OCI-LY1 (cell line): ENCODE measurements around the gene LHX8.

Experiments used
- H2AFZ ChIP-seq: fragments of 200-600 bp; sonication (generic), shearing (Covaris generic); 2 replicates; pipeline ENCODE4 v1.6.0; 2014; ENCODE audit warnings: antibody characterized with exemption, mild to moderate bottlenecking, low read length
- H3F3A ChIP-seq: fragments of 200-600 bp; sonication (generic), shearing (Covaris generic); 2 replicates; pipeline ENCODE4 v1.6.0; 2014; ENCODE audit warnings: mild to moderate bottlenecking, antibody characterized with exemption, low read length, moderate library complexity; ENCODE audit not compliant: insufficient read depth
- H3K27ac ChIP-seq: fragments of 200-600 bp; sonication (generic); 2 replicates; pipeline ENCODE4 v1.5.1; 2014; ENCODE audit warnings: low read length, mixed run types, mild to moderate bottlenecking, low read depth; ENCODE audit not compliant: poor library complexity, severe bottlenecking
- H3K27me3 ChIP-seq: fragments of 200-600 bp; sonication (generic); 2 replicates; pipeline ENCODE4 v1.6.0; 2014; ENCODE audit warnings: antibody characterized with exemption, mild to moderate bottlenecking, low read length, moderate library complexity; ENCODE audit not compliant: insufficient read depth
- H3K36me3 ChIP-seq: fragments of 200-600 bp; sonication (generic); 2 replicates; pipeline ENCODE4 v1.6.1; 2014; ENCODE audit warnings: mild to moderate bottlenecking, antibody characterized with exemption, low read length, moderate library complexity, mixed read lengths; ENCODE audit not compliant: insufficient read depth
- H3K4me1 ChIP-seq: fragments of 200-600 bp; sonication (generic); 2 replicates; pipeline ENCODE4 v1.5.1; 2014; ENCODE audit warnings: mild to moderate bottlenecking, low read length, moderate library complexity; ENCODE audit not compliant: insufficient read depth, severe bottlenecking
- H3K4me2 ChIP-seq: fragments of 200-600 bp; sonication (generic), shearing (Covaris generic); 2 replicates; pipeline ENCODE4 v1.6.1; 2014; ENCODE audit warnings: low read length
- H3K4me3 ChIP-seq: fragments of 200-600 bp; sonication (generic); 2 replicates; pipeline ENCODE4 v1.5.1; 2014; ENCODE audit warnings: low read length, low read depth, mild to moderate bottlenecking, mixed read lengths; ENCODE audit not compliant: poor library complexity, severe bottlenecking
- H3K79me2 ChIP-seq: fragments of 200-600 bp; shearing (Covaris generic); 2 replicates; pipeline ENCODE4 v1.6.1; 2016; ENCODE audit warnings: mixed run types, low read length, mixed read lengths; ENCODE audit not compliant: insufficient read depth
- H3K9ac ChIP-seq: fragments of 200-600 bp; sonication (generic), shearing (Covaris generic); 2 replicates; pipeline ENCODE4 v1.6.1; 2014; ENCODE audit warnings: mild to moderate bottlenecking, low read length, mixed read lengths
- H3K9me2 ChIP-seq: fragments of 200-600 bp; sonication (generic), shearing (Covaris generic); 2 replicates; pipeline ENCODE4 v1.6.1; 2014; ENCODE audit warnings: low read depth, mild to moderate bottlenecking, low read length, mixed read lengths
- H3K9me3 ChIP-seq: fragments of 200-600 bp; shearing (Covaris generic); 2 replicates; pipeline ENCODE4 v1.6.1; 2014; ENCODE audit warnings: low read length, mixed read lengths
- H4K20me1 ChIP-seq: fragments of 200-600 bp; sonication (generic), shearing (Covaris generic); 2 replicates; pipeline ENCODE4 v1.6.0; 2016; ENCODE audit warnings: mild to moderate bottlenecking, low read length; ENCODE audit not compliant: insufficient read depth
- EZH2 ChIP-seq: fragments of 200-600 bp; sonication (generic), shearing (Covaris generic); IDR thresholded peaks from 2 replicates; pipeline ENCODE4 v1.8.0; 2017; ENCODE audit warnings: borderline replicate concordance, mixed run types, mild to moderate bottlenecking, antibody characterized with exemption, low read length, moderate library complexity, mixed read lengths
- TF ChIP-seq, protein P1 (sequence below): fragments of 200-600 bp; sonication (generic), shearing (Covaris generic); IDR thresholded peaks from 2 replicates; pipeline ENCODE4 v1.5.1; 2017; ENCODE audit warnings: mild to moderate bottlenecking, antibody characterized with exemption, low read length, moderate library complexity, mixed read lengths

The LHX8 gene

DNA sequence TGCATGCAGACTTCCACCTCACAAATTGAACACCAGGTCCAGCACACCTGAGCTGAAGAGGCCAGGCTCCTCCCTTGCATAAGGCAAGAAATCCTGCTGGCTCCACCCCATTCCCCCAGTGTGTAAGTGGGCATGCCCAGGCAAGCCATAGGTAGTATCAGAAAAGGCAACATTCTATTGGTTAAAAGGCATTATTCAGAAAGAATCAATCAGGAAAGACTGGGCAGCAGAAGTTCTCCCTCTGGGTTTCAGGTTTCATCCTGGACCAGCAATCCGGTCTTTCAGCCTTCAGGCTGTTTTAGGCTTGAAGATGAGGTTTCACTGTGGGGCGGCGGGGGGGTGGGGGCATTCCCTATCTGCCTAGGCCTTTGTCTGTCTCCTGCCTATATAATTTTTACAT is 42.0 kb upstream of the LHX8 start:
- no peak for TF ChIP-seq EZH2
- TF ChIP-seq, protein P1, sequence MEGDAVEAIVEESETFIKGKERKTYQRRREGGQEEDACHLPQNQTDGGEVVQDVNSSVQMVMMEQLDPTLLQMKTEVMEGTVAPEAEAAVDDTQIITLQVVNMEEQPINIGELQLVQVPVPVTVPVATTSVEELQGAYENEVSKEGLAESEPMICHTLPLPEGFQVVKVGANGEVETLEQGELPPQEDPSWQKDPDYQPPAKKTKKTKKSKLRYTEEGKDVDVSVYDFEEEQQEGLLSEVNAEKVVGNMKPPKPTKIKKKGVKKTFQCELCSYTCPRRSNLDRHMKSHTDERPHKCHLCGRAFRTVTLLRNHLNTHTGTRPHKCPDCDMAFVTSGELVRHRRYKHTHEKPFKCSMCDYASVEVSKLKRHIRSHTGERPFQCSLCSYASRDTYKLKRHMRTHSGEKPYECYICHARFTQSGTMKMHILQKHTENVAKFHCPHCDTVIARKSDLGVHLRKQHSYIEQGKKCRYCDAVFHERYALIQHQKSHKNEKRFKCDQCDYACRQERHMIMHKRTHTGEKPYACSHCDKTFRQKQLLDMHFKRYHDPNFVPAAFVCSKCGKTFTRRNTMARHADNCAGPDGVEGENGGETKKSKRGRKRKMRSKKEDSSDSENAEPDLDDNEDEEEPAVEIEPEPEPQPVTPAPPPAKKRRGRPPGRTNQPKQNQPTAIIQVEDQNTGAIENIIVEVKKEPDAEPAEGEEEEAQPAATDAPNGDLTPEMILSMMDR, result no peak
- Histone ChIP-seq H3K4me1 (no peaks in the 10 kb centered on the region), H3K4me3 (no peak overlapping the region), H3F3A (no peaks in the 10 kb centered on the region), H3K9ac (no peak overlapping the region), H2AFZ (no peak overlapping the region), H3K4me2 (no peak overlapping the region), H3K36me3 (no peaks in the 10 kb centered on the region), H4K20me1 (no peaks in the 10 kb centered on the region), H3K27ac (no peak overlapping the region), H3K9me3 (no peaks in the 10 kb centered on the region), H3K9me2 (no peaks in the 10 kb centered on the region), H3K27me3 (no peaks in the 10 kb centered on the region), H3K79me2 (no peaks in the 10 kb centered on the region)

DNA sequence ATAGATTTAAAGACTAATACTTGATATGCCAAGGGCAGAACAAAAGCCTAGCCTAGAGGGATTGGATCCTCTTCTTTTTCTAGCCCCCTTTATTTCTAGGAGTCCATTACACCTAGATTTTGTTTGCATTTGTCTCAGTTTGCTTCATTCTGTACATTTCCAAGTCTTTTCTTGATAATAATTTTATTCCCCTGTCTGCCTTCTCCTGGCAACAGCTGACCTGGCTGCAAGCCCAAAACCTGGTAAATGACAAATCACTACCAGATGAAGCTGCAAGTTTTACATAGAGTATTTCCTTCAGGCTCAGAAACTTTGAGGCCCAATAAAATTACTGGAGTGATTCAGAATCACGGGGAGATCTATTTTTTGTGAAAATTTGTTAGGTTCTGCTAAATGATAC is 36.5 kb upstream of the LHX8 start:
- Histone ChIP-seq H3K4me2 (no peak overlapping the region), H2AFZ (no peak overlapping the region), H3K27me3 (no peaks in the 10 kb centered on the region), H4K20me1 (no peaks in the 10 kb centered on the region), H3K4me1 (no peaks in the 10 kb centered on the region), H3K9me2 (no peaks in the 10 kb centered on the region), H3K4me3 (no peak overlapping the region), H3K36me3 (no peaks in the 10 kb centered on the region), H3K9ac (no peak overlapping the region), H3F3A (no peaks in the 10 kb centered on the region), H3K9me3 (no peaks in the 10 kb centered on the region), H3K27ac (no peak overlapping the region), H3K79me2 (no peaks in the 10 kb centered on the region)
- TF ChIP-seq, protein P1, result no peak
- TF ChIP-seq EZH2, result no peak

DNA sequence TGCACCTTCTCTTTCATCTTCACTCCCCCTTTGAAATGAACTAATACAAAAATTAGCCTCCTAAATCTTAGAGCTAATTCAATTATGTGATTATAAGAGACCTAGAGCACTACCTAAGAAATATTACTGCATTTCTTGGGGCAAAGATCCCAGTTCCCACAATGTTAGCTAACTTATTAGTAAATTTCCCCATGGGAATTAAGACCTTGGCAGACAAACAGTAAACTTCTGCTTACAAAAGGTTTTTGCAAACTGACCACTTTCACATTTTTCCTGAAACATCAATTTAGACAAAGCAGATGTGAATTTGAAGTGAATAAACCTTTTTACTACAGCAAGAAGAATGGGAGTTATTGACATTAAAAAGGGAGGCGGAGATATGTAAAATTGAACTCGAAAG is 34.6 kb upstream of the LHX8 start:
- Histone ChIP-seq H4K20me1 (no peaks in the 10 kb centered on the region), H3K9me2 (no peaks in the 10 kb centered on the region), H3K4me2 (no peak overlapping the region), H3K9ac (no peak overlapping the region), H3K79me2 (no peaks in the 10 kb centered on the region), H3K27ac (no peak overlapping the region), H3K4me3 (no peak overlapping the region), H3K27me3 (no peaks in the 10 kb centered on the region), H3K36me3 (no peaks in the 10 kb centered on the region), H2AFZ (no peak overlapping the region), H3F3A (no peaks in the 10 kb centered on the region), H3K4me1 (no peaks in the 10 kb centered on the region), H3K9me3 (no peaks in the 10 kb centered on the region)
- TF ChIP-seq, protein P1, result no peak
- no peak for TF ChIP-seq EZH2
